Activated T-helper 9 cell treated with anti-CD3 and anti-CD28 coated beads, Interleukin-2, amount 50 U/mL, for 16 hours (primary cell): Measurements from ENCODE around the gene CIZ1.

Experiments
- DNase-seq: peaks from one replicate; pipeline ENCODE4 v3.0.0-alpha.2; 2020; ENCODE audit warnings: low read depth

Gene CIZ1

GRCh38 chr9:128162215-128163026 lies 29.0 kb downstream of the CIZ1 start:
- DNase-seq = no peak

DNA sequence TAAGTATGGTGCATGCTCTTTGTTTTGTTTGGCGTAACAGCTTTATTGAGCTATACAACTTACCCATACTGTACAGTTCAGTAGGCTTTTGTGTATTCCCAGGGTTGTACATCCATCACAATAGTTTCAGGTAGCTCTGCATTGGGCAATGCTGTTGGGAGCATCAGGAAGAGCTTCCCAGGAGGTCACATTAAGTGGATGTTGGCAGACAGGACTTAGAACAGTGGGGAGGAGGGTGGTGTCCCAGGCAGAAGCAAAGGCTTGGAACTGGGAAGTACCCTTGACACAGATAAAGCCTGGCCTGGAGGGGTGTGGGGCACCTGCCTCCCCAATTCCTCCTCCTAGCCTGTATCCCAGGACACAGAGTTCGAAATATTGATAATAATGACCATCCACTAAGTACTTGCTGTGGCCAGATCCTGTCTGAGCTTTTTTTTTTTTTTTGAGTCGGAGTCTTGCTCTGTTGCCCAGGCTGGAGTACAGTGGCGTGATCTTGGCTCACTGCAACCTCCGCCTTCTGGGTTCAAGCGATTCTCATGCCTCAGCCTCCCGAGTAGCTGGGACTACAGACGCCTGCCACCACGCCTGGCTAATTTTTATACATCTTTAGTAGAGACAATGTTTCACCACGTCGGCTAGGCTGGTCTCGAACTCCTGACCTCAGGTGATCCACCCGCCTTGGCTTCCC lies 30.0 kb downstream of the CIZ1 start:
- no peak for DNase-seq

DNA sequence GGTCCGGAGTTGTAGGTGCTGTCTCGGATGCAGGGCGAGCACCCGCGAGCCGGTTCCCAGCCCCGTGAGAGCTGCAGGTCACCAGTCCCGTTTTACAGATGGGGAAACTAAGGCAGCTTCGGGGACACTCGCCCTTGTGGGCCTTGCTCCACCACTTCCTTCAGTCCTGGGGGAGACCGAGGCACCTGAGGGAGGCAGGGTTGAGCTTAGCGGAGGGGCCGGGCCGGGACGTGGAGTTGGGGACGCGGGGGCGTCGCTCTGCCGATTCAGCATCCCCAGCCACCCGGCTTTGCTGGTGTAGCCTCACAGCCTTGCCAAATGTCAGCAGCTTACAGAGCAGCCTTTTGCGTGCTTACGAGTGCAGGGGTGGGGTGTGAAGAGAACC lies 30.8 kb downstream of the CIZ1 start:
- DNase-seq = peak; percentile 36

DNA sequence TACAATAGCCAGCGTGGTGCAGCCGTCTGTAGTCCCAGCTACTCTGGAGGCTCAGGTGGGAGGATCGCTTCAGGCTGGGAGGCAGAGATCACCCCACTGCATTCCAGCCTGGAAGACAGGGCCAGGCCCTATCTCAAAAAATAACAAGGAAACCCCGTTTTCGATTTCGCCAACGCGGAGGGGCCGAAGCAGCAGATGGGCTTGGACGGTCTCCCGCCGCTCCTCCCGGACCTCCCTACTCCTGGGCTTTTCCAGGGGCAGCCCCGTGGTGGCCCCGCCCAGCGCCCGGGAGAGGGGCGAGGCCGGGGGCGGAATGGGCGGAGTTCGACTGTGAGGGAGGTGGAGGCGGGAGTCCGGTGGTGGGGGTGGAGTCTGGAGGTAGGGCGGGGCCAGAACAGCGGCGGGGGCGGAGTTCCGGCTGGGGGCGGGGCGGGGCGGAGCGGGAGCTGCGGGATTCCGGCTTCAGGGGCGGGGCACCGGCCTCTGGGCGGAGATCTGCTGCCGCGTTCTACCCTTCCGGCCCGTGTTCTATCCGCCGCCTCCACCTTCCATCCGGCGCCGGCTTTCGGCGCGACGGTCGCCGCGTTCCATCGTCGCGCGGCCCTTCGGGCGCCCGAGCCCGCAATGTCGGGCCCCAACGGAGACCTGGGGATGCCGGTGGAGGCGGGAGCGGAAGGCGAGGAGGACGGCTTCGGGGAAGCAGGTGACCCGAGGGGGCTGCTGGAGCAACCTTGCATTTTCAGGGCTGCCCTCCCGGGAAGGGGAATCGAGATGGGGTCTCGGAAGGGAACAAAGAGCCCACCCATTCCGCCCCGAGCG lies 31.4 kb downstream of the CIZ1 start, which contains the start of gene BBLN:
TSS of gene BBLN (plus strand) at position 482 of the 819 bp plus-strand sequence. CDS start at position 625, 143 bp downstream.
- DNase-seq = peak; percentile 91

GRCh38 chr9:128159522-128159783 lies 31.9 kb downstream of the CIZ1 start:
- peak; percentile 38 for DNase-seq

DNA sequence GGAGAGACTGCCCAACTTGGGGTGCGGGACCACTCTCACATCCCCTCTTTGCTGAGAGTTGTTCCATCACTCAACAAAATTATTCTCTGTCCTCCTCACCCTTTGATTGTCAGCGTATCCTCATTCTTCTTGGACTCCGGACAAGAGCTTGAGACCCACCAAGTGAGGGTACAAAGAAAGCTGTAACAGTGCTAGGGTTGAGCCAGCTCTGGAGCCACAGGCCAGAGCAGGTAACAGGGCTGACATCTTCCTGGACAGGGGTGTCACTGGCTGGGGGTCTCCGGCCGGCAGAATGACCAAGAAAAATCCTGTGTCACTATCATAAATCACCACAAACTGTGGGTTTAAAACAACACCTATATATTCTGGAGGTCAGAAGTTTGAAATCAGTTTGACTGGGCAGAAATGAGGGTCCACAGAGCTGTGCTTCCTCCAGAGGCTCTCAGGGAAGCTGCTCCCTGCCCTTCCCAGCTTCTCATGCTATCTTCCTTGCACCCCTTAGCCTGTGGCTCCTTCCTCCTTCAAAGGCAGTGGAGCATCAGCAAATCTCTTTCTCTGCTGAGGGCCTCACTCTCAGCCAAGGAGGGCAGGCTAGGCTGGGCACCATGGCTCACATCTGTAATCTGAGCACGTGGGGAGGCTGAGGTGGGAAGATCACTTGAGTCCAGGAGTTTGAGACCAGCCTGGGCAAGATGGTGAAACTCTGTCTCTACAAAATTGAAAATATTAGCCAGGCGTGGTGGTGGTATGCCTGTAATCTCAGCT lies 35.5 kb downstream of the CIZ1 start:
- no peak for DNase-seq

GRCh38 chr9:128153947-128154695 lies 37.3 kb downstream of the CIZ1 start:
- no peak for DNase-seq

- no peak for DNase-seq
These were observed 38.1 kb downstream of the CIZ1 start for GRCh38 chr9:128153060-128153946.

DNA sequence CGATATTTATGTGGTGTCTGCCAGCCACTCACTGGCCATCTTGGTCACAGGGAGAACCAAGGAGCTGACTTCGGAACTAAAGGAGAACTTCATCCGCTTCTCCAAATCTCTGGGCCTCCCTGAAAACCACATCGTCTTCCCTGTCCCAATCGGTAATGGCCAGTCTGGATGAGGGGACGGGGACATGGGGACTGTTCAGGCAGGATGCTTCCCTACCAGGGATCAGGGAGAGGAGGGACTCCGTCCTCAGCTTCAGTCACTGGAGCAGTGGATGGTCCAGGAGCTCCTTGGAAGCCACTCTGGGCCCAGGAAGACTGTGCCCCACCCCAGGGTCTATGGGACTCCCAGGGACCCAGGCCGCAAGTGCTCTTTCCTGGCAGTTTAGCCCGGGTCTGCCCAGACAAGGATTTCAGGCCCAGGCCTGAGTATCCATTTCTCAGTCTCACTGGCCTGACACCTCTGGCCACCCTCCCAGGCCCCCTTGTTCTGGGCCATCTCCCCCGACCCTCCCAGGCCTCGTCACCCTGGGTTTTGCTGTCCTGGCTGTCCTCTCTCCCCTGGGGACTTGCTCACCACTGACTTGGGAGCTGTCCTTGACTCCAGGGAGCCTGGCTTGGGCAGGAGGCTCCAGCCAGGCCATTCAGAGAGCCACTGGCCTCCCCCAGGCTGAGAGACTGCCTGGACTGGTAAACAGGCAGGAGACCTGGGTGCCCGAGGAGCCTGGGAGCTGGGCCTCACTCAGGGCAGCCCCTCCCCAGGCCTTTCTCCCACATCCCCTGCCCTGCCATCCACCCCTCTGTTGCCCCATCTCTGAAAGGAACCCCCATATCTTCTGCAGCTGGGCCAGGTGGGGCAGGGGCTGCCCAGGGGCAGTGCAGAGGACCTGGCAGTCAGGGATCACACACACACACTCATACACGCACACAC lies 39.0 kb downstream of the CIZ1 start:
- no peak for DNase-seq

- DNase-seq = no peak
These were observed 39.9 kb downstream of the CIZ1 start for GRCh38 chr9:128151309-128152132.

GRCh38 chr9:128150594-128151308 lies 40.6 kb downstream of the CIZ1 start:
- DNase-seq = no peak

DNA sequence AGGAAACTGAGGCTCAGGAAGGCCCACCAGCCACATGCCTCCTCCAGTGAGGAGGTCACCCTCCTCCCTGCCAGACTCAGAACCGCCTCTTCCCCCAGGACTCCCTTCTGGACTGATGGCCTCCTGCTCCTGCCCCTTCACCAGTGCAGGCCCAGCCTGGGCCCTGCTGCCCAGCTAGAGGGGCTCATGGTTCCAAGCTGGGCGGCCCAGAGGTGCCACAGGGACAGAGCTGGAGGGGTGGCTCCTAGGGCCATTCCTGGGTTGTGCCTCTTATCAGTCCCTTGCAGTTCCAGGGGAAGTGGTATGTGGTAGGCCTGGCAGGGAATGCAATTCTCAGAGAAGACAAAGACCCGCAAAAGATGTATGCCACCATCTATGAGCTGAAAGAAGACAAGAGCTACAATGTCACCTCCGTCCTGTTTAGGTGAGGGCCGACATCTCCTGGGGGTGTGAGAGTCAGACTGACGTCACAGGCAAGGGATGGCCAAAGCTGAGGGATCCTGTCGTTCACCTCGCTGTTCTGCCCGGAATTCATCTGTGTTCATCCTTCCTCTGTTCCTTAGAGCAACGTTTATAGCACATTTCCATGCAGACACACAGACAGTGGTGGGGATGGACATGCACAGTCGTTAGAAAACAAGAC lies 41.3 kb downstream of the CIZ1 start:
- no peak for DNase-seq

DNA sequence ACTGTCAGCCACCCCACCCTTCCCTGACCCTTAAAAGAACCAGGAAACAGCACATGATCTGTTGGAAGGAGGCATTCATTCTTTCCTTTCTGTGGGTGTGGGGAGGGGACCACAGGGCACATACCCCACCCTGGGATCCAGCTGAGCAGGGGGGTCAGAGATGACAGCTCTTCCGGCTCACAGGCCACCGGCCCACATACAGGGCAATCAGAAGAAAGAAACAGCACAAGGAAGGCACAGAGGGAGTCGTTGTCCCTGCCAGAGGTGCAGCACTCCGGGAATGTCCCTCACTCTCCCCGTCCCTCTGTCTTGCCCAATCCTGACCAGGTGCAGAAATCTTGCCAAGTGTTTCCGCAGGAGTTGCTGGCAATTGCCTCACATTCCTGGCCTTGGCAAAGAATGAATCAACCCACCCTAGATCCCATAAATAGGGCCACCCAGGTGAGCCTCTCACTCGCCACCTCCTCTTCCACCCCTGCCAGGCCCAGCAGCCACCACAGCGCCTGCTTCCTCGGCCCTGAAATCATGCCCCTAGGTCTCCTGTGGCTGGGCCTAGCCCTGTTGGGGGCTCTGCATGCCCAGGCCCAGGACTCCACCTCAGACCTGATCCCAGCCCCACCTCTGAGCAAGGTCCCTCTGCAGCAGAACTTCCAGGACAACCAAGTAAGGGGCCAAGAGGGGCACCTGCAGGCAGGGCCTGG lies 42.2 kb downstream of the CIZ1 start, which contains the start of gene LCN2:
TSS of gene LCN2 (plus strand) at position 453 of the 701 bp plus-strand sequence. CDS start at position 526, 73 bp downstream.
- no peak for DNase-seq

- no peak for DNase-seq
These were observed 42.8 kb downstream of the CIZ1 start for GRCh38 chr9:128148509-128149000.

- DNase-seq = no peak
These were observed 44.7 kb downstream of the CIZ1 start for GRCh38 chr9:128146591-128147120.

DNA sequence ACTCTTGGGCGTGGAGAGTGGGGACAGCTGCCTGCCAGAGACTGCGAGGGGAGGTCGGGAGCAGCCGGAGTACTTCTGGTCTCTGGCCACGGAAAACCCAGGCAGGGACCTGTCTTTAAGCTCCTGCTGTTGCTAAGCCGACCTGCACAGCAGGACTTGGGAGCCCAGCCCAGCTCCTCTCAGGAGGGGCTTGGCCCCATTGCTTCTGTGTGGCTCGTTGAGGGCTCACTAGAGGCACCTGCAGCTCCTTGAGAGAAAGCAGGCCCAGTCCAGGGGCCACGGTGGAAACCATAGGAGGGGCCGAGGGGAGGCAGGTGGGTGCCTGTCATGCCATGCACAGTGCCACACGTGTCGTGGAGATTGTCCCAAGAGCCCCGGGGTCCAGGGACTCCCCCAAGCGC lies 45.4 kb downstream of the CIZ1 start:
- no peak for DNase-seq
